ENCODE data around the gene RPL3. TPM values are rescaled to one million over a fixed set of nuclear protein-coding genes. Genes with fewer than 3 reads are reported as not detected.

The RPL3 gene
- total RNA-seq, 1 donor from 2014 or later, result 3,143 TPM

DNA sequence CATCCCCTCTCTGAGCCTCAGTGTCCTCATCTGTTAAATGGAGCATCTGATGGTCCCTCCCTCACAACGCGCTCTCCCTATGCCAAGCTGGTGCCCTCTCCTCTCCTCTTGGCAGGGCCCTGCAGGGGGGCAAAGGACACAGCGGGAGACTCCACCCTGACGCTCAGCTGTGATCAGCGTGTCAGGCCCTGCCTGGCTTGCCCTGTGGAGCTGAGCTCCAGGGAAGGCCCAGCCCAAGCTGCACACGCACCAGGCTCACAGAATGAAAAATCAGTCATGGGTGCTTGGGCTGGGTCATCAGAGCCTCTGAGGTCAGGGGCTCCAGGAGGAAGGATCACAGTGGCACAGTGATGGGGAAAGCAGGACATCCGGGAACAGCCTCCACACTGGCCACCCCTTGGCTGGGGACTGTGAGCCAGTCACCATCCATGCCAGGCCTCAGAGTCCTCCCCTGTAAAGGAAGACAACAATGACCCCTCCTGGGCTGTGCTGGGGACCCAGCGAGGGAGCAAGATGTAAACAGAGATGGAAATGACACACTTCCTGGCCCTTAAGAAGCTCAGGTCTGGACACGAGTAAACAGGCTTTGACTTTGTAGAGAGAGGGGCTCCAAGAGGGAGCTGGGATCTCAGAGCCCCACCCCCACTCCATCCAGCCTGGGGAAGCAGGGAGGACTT is 36.6 kb downstream of the RPL3 start:
- peak; percentile 93 for DNase-seq

DNA sequence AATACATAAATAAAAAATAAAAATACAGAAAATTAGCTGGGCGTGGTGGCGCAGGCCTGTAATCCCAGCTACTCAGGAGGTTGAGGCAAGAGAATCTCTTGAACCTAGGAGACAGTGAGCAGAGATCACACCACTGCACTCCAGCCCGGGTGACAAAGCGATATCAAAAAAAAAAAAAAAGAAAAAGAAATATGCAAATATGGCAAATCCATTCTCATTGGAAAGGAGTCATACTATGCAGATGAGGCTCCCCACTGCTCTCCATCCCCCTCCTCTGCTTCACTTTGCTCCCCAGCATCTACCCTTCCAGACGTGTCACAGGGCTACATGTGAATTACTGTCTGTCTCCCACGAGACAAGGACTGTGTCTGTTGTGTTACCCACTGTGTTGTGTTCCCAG is 38.3 kb downstream of the RPL3 start:
- no peak for DNase-seq

DNA sequence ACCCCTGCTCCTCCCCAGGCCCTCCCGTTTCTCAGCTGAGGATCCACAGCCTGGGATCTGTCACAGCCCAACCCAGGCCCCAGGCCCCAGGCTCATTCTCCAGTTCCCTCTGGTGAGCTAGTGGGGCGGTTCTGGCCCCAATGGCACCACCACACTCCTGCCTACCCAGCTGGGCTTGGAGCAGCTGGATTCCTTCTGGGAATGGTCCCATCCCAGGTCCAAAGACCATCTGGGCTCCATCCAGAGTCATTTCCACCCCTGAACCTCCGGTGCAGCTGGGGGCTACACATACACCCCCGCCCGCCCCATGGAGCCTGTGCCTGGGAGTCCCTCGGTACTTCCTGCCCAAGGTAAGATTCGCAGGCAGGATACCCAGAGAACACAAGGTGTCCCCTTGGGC is 39.2 kb downstream of the RPL3 start:
- no peak for DNase-seq

DNA sequence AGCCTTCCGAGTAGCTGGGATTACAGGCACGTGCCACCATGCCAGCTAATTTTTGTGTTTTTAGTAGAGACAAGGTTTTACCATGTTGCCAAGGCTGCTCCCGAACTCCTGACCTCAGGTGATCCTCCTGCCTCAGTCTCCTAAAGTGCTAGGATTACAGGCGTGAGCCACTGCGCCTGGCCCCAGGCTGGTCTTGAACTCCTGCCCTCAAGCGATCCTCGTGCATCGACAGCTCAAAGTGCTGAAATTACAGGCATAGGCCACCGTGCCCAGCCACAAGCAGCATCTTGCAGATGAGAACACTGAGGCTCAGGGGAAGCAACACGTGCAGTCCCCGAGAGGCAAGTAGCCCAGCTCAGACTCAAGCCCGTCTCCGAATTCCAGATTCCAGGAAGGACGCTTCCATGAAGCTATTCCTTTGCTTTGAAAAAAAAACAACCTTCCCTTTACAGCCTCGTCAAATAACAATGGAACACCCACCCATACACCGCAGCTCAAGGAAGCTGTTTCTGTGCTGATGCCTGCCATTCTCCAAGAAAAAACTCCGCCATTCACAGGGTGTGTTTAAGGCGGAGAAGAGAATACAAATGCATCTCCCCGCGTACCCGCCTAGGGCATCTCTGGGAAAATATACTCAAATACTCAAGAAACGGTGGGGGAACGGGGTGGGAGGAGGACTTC is 40.1 kb downstream of the RPL3 start:
- peak; percentile 63 for DNase-seq

DNA sequence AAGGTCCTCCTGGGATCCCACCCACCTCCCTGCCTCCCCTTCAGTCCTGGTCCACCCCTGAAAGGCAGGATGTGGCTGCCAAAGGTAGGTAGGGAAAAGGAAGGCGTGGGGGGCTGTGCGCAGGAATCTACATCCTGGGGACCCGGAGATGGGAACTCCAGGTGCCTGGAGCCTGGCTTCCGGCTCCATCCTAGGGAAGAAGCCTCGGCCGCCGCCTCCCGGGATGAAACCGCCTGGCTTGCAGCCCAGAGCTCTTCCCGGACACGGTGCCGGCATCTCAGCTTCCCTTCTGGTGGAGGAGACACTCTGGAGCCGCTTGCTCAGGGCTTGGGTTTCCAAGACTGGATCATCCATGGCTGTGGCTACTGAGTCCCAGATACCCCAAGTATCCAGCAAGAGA is 41.4 kb downstream of the RPL3 start:
- peak; percentile 41 for DNase-seq

DNA sequence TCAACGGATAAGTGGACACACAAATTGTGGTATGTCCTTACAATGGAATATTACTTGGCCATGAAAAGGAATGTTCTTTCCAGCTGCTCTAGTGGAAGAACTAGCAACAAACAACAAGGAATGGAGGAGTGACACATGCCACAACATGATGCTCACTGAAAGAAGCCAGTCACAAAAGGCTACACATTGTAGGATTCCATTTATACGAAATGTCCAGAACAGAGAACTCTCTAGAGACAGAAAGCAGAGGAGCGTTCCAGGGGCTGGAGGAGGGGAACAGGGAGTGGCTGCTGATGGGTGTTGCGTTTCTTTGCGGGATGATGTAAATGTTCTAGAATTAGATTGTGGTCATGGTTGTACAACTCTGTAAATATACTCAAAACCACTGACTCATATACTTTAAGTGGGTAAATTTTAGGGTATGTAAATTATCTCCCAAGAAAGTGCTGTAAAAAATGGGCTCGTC is 42.2 kb downstream of the RPL3 start:
- no peak for DNase-seq

DNA sequence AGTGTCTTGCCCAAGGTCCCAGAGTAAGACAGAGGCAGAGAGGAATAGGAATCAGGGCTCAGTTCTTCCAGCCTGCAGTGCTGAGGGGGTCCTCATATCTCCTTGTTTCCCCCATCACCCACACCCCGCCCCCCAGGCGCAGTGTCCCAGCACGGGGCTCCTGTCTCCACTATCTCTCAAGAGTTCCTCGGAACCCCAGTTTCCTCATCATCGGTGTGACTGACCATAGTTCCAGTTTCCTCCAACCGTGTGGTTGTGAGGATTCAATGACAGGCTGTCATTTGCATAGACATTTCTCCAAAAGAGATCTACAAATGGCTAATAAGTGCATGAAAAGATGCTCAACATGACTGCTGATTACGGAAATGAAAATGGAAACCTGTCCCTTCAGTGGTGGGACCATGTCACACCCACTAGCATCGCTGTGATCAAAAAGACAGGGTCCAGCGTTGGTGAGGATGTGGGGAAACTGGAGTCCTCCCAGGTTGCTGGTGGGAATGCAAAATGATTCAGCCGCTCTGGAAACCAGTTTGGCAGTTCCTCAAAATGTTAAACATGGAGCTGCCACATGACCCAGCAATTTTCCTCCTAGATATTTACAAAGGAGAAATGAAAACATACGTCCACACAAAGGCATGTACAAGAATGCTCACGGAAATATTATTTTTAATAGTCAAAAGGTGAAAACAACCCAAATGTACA is 42.8 kb downstream of the RPL3 start:
- DNase-seq, result no peak

DNA sequence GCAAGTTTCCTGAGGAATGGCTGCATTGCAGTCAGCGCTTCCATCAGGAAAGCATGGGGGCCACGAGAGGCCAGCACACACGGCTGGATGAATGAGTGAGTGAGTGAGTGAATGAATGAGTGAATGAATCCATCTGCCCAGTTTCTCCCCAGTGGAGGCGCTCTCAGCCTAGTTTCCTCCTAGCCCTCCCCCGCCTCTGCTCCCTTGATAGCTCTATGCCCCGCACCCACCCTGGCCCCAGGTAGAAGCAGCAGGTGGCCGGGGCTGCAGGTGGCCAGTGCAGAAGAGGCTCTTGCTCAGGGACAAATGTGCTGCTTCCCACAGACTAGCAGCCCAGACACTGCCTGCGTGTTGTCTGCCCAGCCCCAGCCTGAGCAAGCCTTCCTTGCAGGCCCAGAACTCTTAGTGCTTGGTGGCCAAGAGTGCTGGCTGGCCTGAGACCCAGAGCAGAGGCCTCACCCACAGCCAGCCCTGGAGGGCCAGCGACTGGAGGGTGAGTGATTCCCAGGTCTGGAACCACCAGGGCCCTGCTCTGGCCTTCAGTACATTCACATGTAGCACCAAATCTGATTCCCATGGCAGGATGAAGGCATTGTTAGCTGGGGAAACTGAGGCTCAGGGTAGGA is 43.5 kb downstream of the RPL3 start:
- DNase-seq, result no peak

DNA sequence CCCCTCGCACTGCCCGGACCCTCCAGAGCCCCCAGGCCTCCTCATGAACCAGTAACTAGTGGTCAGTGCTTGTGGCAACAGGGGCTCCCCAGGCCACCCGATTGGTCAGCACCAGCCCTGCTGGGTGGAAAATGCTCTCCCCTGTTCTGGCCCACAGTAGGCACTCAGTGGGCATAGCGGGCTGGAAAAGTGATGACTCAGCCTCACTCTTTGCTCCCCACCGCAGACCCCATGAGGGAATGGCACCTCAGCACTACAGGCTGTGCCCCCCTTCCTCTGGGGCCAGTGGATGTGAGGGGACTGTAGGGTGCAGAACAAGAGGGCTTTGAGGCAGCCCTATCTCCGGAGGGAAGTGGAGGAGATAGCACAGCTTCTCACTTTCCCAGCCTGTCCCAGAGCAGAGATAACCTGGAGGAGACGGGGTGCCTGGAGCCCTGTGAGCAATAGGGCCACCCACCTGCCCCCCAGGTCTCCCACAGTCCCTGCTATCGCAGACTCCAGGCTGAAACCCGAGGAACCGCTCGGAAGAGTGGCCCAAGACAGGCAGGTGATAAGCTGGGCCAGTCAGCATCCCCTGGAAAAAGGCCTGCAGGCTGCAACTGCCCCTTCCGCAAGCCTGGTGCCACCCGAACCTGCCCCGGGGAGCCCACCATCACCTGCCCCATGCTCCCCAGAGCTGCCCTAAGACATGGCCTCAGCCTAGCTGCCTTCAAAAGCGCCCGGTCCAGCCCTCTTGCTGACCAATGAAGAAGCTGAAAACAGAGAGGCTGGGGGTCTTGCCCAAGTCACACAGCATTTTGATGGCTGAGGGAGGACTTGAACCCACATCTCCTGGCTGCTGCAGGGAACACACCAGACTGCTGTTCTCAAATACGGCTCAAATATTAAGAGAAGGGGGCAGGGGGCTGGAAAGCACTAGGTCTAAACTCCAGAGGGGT is 45.2 kb downstream of the RPL3 start:
- DNase-seq, result no peak

DNA sequence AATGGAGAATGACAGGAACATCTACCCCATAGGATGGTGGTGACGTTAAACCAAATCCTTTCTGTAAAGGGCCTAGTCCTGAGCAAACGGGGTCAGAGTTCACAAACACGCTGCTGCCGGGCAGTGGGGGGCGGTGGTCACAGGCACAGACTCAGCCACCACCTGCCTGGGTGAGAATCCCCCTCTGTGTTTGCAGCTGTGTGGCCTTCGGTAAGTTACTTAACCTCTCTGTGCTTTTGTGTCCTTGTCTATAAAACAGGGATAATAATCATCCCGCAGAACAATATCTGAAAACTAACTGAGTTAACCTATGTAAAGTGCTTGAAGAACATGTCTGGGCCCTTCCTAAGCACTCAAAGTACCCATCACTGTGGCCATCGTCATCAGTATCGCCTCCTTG is 48.6 kb downstream of the RPL3 start:
- no peak for DNase-seq

DNA sequence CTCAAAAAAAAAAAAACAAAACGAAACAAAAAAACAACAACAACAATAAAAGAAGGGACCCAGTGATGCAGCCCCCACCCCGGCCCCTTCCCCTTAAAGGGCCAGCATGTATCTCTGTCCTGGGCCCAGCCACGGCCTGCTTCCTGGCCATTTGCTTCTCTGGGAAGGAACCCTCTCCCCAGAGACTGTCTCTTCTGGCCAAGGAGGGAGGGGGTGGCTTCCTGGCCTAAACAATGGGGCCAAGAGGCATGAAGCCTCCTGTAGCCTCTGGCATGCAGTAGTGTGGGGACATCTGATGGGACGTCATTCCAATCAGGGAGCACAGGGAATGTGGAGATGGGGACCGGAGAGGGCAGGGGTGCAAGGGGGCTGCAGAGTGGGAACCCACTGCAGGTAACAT is 49.1 kb downstream of the RPL3 start:
- DNase-seq, result peak; percentile 66

DNA sequence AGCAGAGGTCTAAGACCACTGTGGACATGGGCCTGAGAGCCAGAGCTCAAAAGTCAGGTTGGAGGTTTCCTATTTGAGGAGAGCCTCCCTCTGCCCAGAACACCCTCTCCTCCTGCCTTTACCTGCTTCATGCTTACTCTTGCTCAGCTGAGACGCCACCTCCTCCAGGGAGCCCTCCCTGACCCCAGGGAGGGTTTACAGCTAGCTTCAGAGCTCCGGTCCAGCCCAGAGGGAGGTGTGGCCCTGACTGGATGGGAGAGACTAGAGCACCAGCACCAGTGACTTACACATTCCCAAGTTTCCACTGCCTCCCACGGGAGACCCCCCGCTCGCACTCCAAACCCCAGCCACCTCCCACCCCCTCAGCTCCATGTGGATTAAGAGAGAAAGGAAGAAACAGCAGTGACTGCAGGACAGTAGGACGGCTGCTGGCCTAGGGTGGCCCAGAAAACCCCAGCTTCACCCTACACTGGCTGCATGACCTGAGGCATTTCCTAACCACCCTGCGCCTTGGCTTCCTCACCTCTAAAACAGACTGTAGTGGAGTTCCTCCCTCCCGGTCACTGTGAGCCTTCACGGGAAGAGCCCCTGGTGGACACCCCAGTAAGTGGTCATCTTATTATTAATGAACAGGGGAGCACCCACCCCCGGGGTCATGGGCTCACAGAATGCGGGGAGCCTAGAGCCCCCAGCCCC is 50.2 kb downstream of the RPL3 start:
- DNase-seq, result no peak

DNA sequence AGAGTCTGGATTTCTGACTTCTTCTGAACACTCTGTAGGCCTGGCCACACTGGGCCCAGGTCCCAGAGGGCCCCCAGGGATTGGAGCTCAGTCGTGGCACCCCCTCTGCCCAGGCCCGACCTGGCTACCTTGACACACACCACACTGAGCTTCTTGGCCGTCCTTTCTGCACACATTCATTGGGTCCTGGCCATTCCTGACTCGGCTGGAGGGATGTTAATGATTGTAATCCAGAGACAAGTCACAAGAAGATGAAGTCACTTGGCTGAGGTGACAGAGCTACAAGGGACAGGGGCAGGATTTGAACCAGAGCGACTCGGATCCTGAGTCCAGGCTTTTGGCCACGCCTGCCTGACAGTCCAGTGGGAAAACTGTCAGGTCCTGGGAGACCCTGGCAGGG is 50.8 kb downstream of the RPL3 start:
- no peak for DNase-seq

DNA sequence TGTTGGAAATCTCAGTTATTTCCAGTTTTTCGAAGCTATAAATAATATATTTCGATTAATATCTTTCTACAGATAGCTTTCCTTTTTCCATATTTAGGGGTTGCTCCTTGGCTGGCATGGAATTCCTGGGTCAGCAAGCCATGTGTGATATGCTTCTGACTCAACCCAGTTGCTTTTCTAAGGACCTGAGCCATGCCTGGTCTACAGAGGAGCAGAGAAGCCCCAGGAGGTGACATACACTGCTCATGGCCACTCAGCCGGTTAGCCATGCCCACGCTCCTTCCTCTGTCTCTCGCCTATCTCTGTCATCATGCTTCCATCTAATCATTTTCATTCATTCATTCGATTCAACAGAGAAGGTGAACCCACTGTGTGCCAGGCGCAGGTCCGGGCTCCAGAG is 51.4 kb downstream of the RPL3 start:
- DNase-seq, result no peak

DNA sequence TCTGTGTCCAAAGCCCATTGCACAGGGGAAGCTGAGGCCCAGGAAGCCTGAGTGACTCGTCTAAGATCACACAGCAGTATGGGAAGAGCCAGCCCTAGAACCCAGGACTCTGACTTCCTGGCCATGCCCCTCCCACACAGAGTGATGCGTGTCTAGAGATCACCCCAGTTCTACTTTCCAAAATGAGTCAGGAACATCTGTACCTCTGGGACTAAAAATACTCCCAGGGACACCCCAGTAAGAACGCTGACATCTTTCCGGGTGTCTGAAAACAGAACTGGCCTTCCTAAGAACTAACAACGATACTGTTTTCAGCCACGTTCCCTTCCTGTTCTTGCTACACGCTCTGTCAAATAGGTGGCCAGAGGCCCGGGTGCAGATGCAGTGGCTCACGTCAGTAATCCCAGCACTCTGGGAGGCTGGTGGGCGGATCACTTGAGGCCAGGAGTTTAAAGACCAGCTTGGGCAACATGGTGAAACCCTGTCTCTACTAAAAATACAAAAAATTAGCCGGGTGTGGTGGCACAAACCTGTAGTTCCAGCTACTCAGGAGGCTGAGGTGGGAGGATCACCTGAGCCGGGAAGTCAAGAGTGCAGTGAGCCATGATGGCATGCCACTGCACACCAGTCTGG is 52.9 kb downstream of the RPL3 start:
- DNase-seq, result no peak

DNA sequence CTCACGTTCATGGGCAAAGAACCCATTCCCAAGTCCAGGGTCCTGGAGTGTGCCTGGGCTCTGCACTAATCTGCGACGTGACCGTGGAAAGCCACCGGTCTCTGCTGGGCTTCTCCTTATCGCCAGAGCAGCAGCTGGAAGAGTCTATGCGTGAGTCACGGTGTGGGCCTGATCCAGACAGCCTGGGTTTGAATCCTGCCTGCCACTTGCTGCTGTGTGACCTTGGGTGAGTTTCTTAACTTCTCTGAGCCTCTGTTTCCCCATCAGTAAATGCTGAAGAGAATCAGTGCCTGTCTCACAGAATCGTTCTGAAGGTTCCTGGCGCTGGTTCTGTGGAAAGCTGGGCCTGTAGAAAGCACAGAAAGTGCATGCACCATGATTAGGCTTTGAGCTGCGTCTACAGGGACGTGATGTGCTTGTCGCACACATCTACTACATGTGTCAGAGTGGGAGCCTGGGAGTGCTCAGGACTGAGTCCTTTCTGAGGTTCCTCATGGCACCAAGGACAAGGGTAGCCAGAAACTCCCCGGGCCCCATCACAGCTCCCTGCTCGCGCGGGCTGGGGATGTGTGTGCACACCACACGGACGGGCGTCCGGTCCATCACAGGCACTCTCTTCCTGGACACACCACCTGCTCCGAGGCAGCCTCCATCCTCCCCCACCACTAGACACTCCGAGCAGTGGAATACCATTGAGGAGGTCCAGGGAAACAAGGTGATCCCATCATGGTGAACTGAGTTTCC is 54.1 kb downstream of the RPL3 start:
- DNase-seq, result no peak

DNA sequence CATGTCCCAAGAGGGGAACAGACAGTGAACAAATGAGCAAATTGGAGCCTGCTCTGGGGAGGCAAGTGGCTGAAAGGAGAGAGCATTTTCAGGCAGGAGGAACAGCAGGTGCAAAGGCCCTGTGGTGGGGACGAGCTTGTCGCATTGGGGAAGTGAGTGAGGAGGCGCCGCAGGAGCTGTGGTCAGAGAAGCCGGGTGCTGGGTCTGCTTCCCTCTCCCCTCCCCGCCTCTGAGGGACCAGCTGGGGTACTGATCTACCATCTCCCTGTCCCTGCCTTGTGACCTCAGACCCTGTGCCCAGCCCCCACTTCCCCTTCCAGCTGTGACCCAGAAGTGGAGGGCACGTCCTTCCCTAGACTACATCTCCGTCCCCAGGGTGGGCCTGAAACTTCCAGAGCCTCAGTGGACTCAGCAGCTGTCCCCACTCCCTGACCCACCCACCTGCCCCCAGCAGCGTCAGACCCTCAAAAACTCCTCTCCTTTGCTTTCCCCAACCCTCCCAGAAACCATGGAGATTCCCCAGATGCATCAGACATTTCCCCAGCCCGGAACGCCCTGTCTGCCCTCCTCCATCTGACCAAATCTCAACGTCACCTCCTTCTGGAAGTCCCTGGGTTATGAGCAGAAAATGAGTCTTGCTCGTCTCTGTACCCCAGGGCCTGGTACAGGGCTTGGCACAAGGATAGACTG is 54.9 kb downstream of the RPL3 start:
- DNase-seq, result no peak

DNA sequence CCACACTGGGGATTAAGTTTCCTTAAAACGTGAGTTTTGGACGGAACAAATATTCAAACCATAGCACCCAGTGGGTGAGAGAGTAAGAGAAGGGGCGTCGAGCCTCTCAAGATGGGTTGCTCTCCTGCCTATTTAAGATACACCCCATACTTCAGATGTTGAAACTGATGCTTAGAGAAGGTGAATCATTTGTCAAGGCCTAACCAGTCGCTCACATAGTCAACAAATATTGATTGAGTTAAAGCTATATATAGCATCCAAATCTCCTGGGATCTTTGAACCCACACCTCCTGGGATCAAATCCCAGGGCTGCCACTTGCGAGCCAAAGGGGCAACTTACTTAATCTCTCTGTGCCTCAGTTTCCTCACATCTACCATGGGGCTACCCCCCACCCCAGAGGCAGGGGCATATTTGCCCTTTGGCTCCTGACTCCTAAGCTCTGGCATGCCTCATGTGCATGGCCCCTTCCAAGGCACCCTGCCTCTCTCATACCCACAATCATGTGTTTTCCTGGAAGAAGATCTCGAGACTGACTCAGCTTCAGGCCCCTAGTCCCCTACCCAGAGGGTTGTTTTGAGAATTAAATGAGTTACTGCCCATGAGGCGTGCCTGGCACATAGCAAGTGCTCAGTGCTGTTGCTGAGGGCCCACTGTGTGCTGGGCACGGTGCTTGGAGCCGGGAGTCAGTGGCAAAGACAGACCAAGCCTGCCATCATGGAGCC is 55.6 kb downstream of the RPL3 start:
- DNase-seq, result no peak
